NCI-H510A (cell line): Measurements from ENCODE around the gene SGK1.
A peak's percentile ranks its signal among the peaks of the same experiment; 100 is the strongest.

ENCODE experiments used
- DNase-seq: peaks from one replicate; lab custom pipeline; 2025; lab: John Stamatoyannopoulos, UW

The SGK1 gene

GRCh38 chr6:134317471-134318131 lies at the start of gene SGK1:
Gene SGK1, minus strand, starts transcription at chr6:134318112. Its CDS starts 652 bp downstream, at chr6:134317460.
- peak; percentile 6 for DNase-seq

DNA sequence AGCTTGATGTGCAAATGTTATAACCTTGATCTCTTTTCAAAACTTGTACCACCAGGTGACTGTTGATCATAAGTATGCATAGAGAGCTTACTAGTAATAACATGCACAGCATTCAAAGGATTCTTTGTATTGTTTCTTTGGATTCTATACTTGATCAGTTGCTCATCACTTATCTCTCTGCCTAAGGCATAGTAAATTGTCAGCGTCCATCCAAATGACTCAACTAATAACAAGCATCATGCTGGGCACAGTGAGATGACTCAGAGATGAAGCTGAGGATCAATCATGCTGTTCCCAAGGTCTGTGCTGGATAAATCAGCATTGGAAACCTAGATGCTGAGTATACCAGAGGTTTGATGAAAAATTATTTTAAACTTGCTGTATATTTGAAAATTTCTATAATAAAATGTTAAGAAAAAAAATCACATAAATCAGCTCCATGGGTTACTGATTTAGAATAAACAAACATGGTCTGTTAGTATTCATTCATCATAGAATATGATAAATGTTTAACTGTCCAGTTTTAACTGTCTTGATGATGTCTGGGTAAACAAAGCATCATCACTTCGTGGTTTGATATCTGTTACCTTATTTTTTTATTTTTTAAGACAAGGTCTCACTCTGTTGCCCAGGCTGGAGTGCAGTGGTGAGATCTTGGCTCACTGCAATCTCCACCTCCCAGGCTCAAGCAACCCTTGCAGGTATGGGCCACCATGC lies 45.6 kb upstream of the SGK1 start:
- no peak for DNase-seq

- DNase-seq = no peak
Measured at GRCh38 chr6:134361011-134361410, 43.1 kb upstream of the SGK1 start.

DNA sequence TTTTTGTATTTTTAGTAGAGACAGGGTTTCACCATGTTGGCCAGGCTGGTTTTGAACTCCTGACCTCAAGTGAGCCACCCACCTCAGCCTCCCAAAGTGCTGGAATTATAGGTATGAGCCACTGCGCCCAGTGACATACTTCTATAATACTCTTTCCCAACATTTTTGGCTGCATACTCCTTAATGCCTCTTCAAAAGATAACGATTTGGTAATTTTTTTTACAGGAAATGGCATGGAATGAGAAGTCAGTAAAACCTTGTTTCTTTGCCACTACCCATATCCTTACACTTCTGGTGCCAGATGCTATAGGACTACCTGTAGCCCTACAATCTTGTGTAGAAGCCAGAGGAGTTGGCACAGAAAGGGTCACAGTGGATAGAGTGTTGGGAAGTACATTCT lies 41.4 kb upstream of the SGK1 start:
- no peak for DNase-seq

DNA sequence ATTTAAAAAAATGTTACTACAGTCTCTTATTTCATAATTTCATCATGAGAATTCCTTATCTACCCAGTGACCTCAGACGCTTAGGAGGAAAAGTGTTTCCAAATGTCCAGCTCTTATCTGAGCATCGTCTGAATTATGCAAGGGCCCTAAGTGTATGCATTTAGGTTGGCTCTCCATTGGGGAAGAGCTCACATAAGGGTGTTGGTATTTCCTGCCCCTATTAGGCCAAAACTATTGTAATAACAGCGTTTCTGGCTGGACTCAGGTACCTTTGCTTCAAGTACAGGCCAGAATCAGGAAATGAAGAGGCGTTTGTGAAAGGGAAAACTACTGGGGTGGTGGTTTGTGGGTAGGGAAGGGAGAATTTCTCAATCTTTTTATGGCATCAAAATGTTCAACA lies 40.4 kb upstream of the SGK1 start:
- DNase-seq = no peak

GRCh38 chr6:134357022-134357487 lies 39.1 kb upstream of the SGK1 start:
- DNase-seq = no peak

GRCh38 chr6:134356405-134356804 lies 38.5 kb upstream of the SGK1 start:
- no peak for DNase-seq

GRCh38 chr6:134352786-134353480 lies 35.0 kb upstream of the SGK1 start:
- no peak for DNase-seq

DNA sequence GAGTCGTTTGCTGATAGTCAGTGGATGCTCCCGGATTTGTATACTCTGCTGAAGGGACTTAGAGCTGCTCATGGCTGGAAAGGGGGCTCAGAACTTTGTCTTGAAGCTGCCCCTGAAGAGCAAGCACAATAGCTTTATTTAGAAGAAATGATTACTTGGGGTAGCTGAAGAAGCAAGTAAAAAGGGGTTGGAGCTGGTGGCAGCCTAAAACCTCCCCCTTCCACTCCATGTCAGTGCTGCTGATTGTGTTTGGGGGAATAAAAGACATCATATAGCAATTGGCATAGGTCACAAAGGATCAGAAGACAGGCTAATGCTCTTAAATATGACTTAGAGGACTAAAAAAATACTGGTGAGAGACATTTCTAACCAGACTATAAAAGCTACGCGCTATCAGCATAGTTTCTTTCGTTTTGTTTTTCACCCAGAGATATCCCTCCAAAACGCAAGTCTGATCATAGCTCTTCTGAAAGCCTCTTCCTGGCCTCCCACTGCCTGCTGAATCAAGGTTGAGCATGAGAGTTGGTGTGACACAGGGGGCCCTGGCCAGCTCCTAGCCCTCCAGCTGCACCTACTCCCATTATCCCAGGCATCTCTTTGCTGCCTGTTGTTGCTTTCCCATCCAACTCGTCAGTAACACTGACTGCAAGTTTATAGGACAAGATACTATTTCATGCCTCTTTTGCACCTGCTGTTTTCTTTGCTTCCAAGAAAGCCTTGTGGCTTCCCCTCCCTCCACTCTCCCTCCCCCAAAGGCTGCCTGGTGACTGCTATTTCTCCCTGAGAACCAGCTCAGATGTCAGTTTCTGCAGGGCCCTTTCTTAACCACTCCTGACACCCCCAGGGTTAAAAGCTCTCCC lies 33.9 kb upstream of the SGK1 start:
- no peak for DNase-seq

DNA sequence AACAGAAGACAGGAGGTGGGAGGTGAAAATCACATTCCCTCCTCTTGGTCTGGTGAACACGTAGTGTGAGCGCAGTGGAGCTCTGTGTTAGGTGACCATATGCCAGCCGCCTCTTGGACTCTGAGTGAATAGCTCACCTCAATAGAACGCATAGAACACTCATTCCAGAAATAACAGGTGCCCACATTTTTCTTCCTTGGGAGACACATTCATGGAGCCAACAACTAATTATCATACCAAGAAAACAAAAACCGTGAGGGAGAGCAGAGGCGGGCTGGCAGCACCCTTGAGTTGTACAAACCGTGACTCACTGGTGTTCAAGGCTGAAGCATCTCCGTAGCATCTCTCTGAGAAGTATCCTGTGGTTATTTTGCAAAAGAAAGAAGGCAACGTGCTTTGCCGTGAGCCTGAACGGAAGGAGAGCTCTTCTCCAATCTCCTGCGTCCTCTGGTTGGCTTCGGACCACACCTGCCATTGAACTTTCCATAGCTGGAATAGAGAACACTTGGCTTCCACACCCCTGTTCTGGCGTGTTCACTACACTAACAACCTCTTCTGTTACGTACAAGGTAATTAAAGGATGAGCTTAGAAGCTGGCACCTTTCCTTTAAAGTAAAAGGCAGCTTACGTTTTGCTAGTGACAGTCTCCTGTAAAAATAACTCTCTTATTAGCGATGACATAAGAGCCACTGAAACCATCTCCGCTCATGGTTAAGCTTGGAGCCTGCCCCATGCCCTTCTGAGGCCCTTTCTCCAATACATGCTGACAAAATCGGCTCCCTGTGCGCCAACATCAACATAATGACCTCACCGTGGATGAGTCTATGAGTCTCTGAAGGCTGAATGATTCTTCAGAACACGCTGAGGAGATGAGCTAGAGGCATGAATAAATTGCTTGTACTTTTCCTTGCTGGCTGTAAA lies 30.2 kb upstream of the SGK1 start:
- DNase-seq = no peak

DNA sequence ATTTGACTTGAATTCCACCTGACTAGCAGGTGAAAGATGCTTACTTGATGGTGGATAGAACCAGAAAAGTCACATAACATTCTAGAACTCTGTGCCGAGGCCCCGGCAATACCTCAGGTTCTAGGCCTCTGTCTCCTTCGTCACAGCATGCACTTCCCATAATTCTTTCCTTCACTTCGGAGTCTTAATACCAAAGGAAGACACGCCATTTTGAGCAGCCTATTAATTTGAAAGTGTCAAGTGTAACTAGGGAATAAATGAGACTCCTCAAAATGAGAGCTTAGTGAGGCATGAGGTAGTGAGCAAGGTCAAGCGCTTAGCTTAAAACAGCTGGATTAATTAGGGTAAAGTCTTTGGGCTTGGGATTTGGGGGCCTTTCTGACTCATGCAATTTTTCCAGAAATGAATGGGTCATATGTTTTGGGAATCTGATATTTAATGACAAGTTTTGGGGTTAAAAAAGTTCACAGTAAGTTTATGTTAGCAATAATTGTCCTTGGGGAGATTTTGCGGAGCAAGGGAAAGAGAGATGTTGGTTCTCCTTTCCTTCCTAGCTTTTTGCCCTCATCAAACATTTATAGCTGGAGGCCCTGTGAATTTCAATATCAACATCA lies 29.1 kb upstream of the SGK1 start:
- DNase-seq = no peak

GRCh38 chr6:134345789-134346188 lies 27.9 kb upstream of the SGK1 start:
- DNase-seq = no peak

- no peak for DNase-seq
Measured at GRCh38 chr6:134343066-134343465, 25.2 kb upstream of the SGK1 start.

DNA sequence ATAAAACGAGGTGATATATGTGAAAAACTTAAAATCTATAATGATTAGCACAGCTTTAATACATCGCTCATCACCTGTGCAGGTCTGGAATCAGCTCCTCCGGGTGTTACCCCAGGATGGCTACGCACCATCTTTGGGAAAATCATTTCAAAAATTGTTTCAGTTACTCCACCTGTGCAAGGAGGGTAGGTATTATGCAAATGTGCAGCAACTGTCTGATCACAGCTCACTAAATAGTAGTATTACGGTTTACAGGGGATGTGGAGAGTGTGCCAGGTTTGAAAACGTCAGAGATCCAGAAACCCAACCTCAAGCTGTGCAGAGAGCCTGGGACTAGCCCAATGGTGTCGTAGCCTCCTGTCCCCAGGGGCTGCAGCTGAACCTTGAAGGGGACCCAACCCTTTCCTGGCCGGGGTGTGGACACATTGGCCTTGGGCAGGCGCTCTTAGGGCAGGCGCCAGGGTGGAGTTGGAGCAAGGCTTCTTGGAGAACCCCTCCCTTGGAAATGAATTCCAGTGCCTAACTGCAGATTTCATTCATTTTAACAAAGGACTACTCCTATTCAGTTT lies 24.2 kb upstream of the SGK1 start:
- DNase-seq = no peak

DNA sequence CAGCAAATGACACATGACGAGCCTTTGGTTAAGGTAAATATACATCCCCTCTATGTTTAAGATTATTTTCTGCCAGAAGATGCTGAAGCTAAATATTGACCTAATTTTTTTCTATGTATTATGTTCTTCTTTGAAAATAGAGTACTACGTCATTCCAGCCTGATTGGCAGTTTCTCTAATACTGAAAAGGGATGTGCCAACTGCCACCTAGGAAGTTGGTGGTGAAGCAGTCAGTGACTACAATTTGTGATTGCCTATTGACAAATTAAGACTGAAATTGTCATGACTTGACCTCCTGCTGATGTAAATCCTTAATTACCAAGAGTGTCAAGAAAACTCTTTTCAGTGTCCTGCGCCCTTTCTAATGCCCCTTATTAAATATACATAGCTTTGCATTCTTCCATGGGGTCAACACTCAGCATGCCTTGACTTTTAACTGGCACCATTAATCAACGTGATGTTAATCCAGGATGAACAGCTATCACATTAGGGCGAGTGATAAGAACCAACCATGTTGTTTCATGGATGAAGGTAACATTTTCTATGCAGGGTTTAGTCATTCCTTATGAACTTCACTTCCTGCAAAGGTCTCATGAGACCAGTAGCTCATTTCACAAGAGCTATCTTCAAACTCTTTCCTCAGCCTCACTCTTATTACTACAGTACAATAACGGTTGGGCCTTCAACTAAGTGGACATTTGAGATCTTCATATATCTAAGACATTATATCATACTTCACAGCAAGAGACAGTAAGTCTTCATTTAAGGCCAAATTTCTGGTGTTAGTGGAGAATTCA lies 22.5 kb upstream of the SGK1 start:
- DNase-seq = no peak

GRCh38 chr6:134339216-134339615 lies 21.3 kb upstream of the SGK1 start:
- DNase-seq = no peak

GRCh38 chr6:134331256-134331655 lies 13.3 kb upstream of the SGK1 start:
- no peak for DNase-seq

- no peak for DNase-seq
Measured at GRCh38 chr6:134330555-134330954, 12.6 kb upstream of the SGK1 start.

DNA sequence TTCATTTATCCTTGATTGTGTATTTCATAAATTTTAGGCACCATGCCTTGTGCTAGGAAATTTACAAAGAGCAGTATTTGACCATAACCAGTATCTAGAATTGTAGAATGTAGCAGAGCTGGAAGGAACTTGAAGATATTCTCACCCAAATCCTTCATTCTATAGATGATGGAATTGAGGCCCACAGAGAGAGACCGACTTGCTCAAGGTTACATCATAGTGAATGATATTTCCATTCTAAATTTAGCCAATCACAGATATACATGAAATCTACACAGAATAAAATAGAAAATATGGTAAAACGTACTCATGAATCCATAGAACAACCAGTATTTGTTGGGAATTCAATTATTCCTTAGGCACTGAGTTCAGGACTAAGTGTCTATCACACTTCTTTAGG lies 10.9 kb upstream of the SGK1 start:
- DNase-seq = no peak
